ENCODE data around the gene USP44.
A peak's percentile ranks its signal among the peaks of the same experiment; 100 is the strongest.

USP44 gene

GRCh38 chr12:95543305-95543704 is 8.0 kb downstream of the USP44 start:
- H3K9me3 Mint-ChIP-seq: no peaks in the 10 kb centered on the region
- peaks cover 14% of the 10 kb centered on the region for H3K4me1 Mint-ChIP-seq (ENCODE audit: low read depth)
- H3K36me3 Mint-ChIP-seq (ENCODE audit: low read depth): no peaks in the 10 kb centered on the region
- no peak overlapping the region for H3K27ac Mint-ChIP-seq
- no peak overlapping the region for H3K4me3 Mint-ChIP-seq
- DNase-seq (ENCODE audit: low spot score): no peak
- H3K27me3 Mint-ChIP-seq (ENCODE audit: low read depth): peaks cover 17% of the 10 kb centered on the region

- H3K36me3 Mint-ChIP-seq (ENCODE audit: low read depth): no peaks in the 10 kb centered on the region
- H3K27me3 Mint-ChIP-seq (ENCODE audit: low read depth): peaks cover 4% of the 10 kb centered on the region
- H3K4me1 Mint-ChIP-seq (ENCODE audit: low read depth): peaks cover 1% of the 10 kb centered on the region
- no peak overlapping the region for H3K27ac Mint-ChIP-seq
- H3K9me3 Mint-ChIP-seq: no peaks in the 10 kb centered on the region
- no peak overlapping the region for H3K4me3 Mint-ChIP-seq
- no peak for DNase-seq (ENCODE audit: low spot score)
Measured at GRCh38 chr12:95541436-95541835, 9.8 kb downstream of the USP44 start.

- DNase-seq (ENCODE audit: low spot score): no peak
- Mint-ChIP-seq H3K4me1 (ENCODE audit: low read depth) (no peaks in the 10 kb centered on the region), H3K36me3 (ENCODE audit: low read depth) (peaks cover 2% of the 10 kb centered on the region), H3K9me3 (no peaks in the 10 kb centered on the region), H3K27me3 (ENCODE audit: low read depth) (peaks cover 2% of the 10 kb centered on the region), H3K27ac (no peak overlapping the region), H3K4me3 (no peak overlapping the region)
Measured at GRCh38 chr12:95538656-95539055, 12.6 kb downstream of the USP44 start.

- no peak for DNase-seq (ENCODE audit: low spot score)
- Mint-ChIP-seq H3K4me1 (ENCODE audit: low read depth) (no peaks in the 10 kb centered on the region), H3K4me3 (no peak overlapping the region), H3K27me3 (ENCODE audit: low read depth) (peaks cover 2% of the 10 kb centered on the region), H3K27ac (no peak overlapping the region), H3K9me3 (no peaks in the 10 kb centered on the region), H3K36me3 (ENCODE audit: low read depth) (peaks cover 2% of the 10 kb centered on the region)
Measured at GRCh38 chr12:95538006-95538405, 13.3 kb downstream of the USP44 start.

GRCh38 chr12:95533985-95534384 is 17.3 kb downstream of the USP44 start:
- Mint-ChIP-seq H3K9me3 (no peaks in the 10 kb centered on the region), H3K4me3 (no peak overlapping the region), H3K4me1 (ENCODE audit: low read depth) (no peaks in the 10 kb centered on the region), H3K27ac (no peak overlapping the region), H3K27me3 (ENCODE audit: low read depth) (no peaks in the 10 kb centered on the region), H3K36me3 (ENCODE audit: low read depth) (peaks cover 2% of the 10 kb centered on the region)
- DNase-seq (ENCODE audit: low spot score): no peak

- DNase-seq (ENCODE audit: low spot score): peak; percentile 19
- H3K4me3 Mint-ChIP-seq: no peak overlapping the region
- H3K9me3 Mint-ChIP-seq: no peaks in the 10 kb centered on the region
- H3K36me3 Mint-ChIP-seq (ENCODE audit: low read depth): peaks cover 2% of the 10 kb centered on the region
- H3K27ac Mint-ChIP-seq: no peak overlapping the region
- H3K27me3 Mint-ChIP-seq (ENCODE audit: low read depth): no peaks in the 10 kb centered on the region
- no peaks in the 10 kb centered on the region for H3K4me1 Mint-ChIP-seq (ENCODE audit: low read depth)
Measured at GRCh38 chr12:95532851-95533250, 18.4 kb downstream of the USP44 start.

- no peaks in the 10 kb centered on the region for H3K9me3 Mint-ChIP-seq
- peaks cover 2% of the 10 kb centered on the region for H3K36me3 Mint-ChIP-seq (ENCODE audit: low read depth)
- no peaks in the 10 kb centered on the region for H3K4me1 Mint-ChIP-seq (ENCODE audit: low read depth)
- no peak overlapping the region for H3K4me3 Mint-ChIP-seq
- no peak overlapping the region for H3K27ac Mint-ChIP-seq
- H3K27me3 Mint-ChIP-seq (ENCODE audit: low read depth): no peaks in the 10 kb centered on the region
- no peak for DNase-seq (ENCODE audit: low spot score)
Measured at GRCh38 chr12:95529693-95530225, 21.5 kb downstream of the USP44 start.

GRCh38 chr12:95528431-95528830 is 22.8 kb downstream of the USP44 start:
- H3K27me3 Mint-ChIP-seq (ENCODE audit: low read depth): no peaks in the 10 kb centered on the region

GRCh38 chr12:95522692-95523091 is 28.6 kb downstream of the USP44 start:
- H3K4me1 Mint-ChIP-seq (ENCODE audit: low read depth): no peaks in the 10 kb centered on the region
- H3K9me3 Mint-ChIP-seq: no peaks in the 10 kb centered on the region
- no peaks in the 10 kb centered on the region for H3K27me3 Mint-ChIP-seq (ENCODE audit: low read depth)
- peaks cover 3% of the 10 kb centered on the region for H3K36me3 Mint-ChIP-seq (ENCODE audit: low read depth)
- H3K4me3 Mint-ChIP-seq: no peak overlapping the region
- H3K27ac Mint-ChIP-seq: no peak overlapping the region
- DNase-seq (ENCODE audit: low spot score): no peak

More at GRCh38 chr12:95528431-95528830, 22.8 kb downstream of the USP44 start:
- Mint-ChIP-seq H3K4me3 (no peak overlapping the region), H3K36me3 (ENCODE audit: low read depth) (no peaks in the 10 kb centered on the region), H3K27ac (no peak overlapping the region), H3K9me3 (no peaks in the 10 kb centered on the region), H3K4me1 (ENCODE audit: low read depth) (no peaks in the 10 kb centered on the region)
- no peak for DNase-seq (ENCODE audit: low spot score)

- Mint-ChIP-seq H3K9me3 (no peaks in the 10 kb centered on the region), H3K27me3 (ENCODE audit: low read depth) (no peaks in the 10 kb centered on the region), H3K36me3 (ENCODE audit: low read depth) (peaks cover 3% of the 10 kb centered on the region), H3K4me3 (no peak overlapping the region), H3K27ac (no peak overlapping the region), H3K4me1 (ENCODE audit: low read depth) (no peaks in the 10 kb centered on the region)
- no peak for DNase-seq (ENCODE audit: low spot score)
Measured at GRCh38 chr12:95520816-95521215, 30.5 kb downstream of the USP44 start.

GRCh38 chr12:95518944-95519343 is 32.3 kb downstream of the USP44 start:
- Mint-ChIP-seq H3K4me1 (ENCODE audit: low read depth) (no peaks in the 10 kb centered on the region), H3K36me3 (ENCODE audit: low read depth) (peaks cover 16% of the 10 kb centered on the region), H3K27ac (no peak overlapping the region), H3K27me3 (ENCODE audit: low read depth) (no peaks in the 10 kb centered on the region), H3K4me3 (no peak overlapping the region), H3K9me3 (no peaks in the 10 kb centered on the region)
- no peak for DNase-seq (ENCODE audit: low spot score)

GRCh38 chr12:95517246-95517645 is 34.0 kb downstream of the USP44 start:
- Mint-ChIP-seq H3K36me3 (ENCODE audit: low read depth) (peaks cover 27% of the 10 kb centered on the region), H3K4me3 (no peak overlapping the region), H3K27me3 (ENCODE audit: low read depth) (no peaks in the 10 kb centered on the region), H3K9me3 (no peaks in the 10 kb centered on the region), H3K4me1 (ENCODE audit: low read depth) (no peaks in the 10 kb centered on the region), H3K27ac (no peak overlapping the region)
- DNase-seq (ENCODE audit: low spot score): no peak

GRCh38 chr12:95516757-95517156 is 34.5 kb downstream of the USP44 start:
- no peak overlapping the region for H3K4me3 Mint-ChIP-seq
- peaks cover 31% of the 10 kb centered on the region for H3K36me3 Mint-ChIP-seq (ENCODE audit: low read depth)
- H3K27ac Mint-ChIP-seq: no peak overlapping the region

GRCh38 chr12:95515197-95515596 is 36.1 kb downstream of the USP44 start:
- Mint-ChIP-seq H3K27me3 (ENCODE audit: low read depth) (no peaks in the 10 kb centered on the region), H3K4me1 (ENCODE audit: low read depth) (no peaks in the 10 kb centered on the region), H3K9me3 (no peaks in the 10 kb centered on the region), H3K27ac (no peak overlapping the region), H3K36me3 (ENCODE audit: low read depth) (peaks cover 37% of the 10 kb centered on the region), H3K4me3 (no peak overlapping the region)
- no peak for DNase-seq (ENCODE audit: low spot score)

More at GRCh38 chr12:95516757-95517156, 34.5 kb downstream of the USP44 start:
- H3K27me3 Mint-ChIP-seq (ENCODE audit: low read depth): no peaks in the 10 kb centered on the region
- no peaks in the 10 kb centered on the region for H3K4me1 Mint-ChIP-seq (ENCODE audit: low read depth)
- H3K9me3 Mint-ChIP-seq: no peaks in the 10 kb centered on the region
- DNase-seq (ENCODE audit: low spot score): no peak

- Mint-ChIP-seq H3K36me3 (ENCODE audit: low read depth) (peaks cover 50% of the 10 kb centered on the region), H3K27ac (no peak overlapping the region), H3K27me3 (ENCODE audit: low read depth) (no peaks in the 10 kb centered on the region), H3K9me3 (no peaks in the 10 kb centered on the region), H3K4me1 (ENCODE audit: low read depth) (no peaks in the 10 kb centered on the region), H3K4me3 (no peak overlapping the region)
- DNase-seq (ENCODE audit: low spot score): no peak
Measured at GRCh38 chr12:95513599-95513998, 37.7 kb downstream of the USP44 start.

All from T-helper 2 cell treated with Interferon-gamma antibody and Interleukin-4, amounts not matched to agents 5 μg/mL and 100 μg/mL, for 36 hours (primary cell).